ENCODE results near the gene COX6A2.

GRCh38 chr16:31436221-31437045, 8.3 kb upstream of the COX6A2 start:
- TF ChIP-seq GATA2 (IDR thresholded peaks at IDR 0.05; ENCODE audit: low read depth, low read length) (no peak), GATA3 (IDR thresholded peaks at IDR 0.05; ENCODE audit: low read depth, low read length) (no peak)
